ENCODE data around the gene LRRC25. TPM values are rescaled to one million over a fixed set of nuclear protein-coding genes. Genes with fewer than 3 reads are reported as not detected.
A peak's percentile ranks its signal among the peaks of the same experiment; 100 is the strongest.

LRRC25 gene
- total RNA-seq, 4 donors from 2014 or later: 1.1 to 7.1 (median 2.2) TPM

DNA sequence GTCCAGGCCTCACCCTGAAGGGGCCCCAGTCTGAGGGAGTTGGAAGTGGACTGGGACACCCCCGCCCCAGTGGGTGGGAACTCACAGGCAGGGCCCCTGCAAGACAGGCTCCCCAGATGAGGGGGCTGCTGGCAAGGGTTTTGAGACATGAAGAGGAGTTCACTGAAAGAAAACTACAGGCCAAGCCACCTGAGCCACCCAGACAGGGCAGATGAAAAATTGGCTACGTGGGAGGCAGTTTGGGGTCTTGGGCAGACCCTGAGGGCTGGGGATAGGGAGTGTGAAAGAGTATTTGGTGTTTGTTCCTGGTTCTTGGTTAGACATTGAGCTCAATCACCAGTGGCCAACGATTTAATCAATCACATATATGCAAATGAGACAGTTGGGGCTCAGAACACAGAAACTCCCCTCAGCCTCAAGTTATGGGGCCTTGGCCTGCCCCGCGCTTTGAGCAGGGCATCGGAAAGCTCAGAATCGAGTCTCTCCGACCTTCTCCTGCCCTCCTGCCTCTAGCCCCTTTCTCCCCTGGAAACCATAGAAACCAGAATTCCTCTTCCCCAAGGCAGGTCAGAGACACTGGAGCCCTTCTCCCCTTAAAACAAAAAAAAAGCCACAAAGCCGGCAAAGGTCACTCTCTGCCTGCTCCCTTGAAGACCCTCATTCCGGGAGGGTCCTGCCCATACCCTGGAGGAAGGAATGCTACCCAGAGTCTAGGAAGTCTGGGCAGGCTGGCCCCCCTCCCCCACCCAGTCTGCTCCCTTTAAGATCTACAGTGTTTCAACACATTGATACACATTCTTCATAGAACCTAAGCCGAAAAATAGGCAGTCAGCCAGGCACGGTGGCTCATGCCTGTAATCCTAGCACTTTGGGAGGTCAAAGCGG, 41.8 kb upstream of the LRRC25 start:
- Histone ChIP-seq H3K4me1 (peaks cover 14 to 17% of the 10 kb centered on the region in 2 donors), H3K9me3 (no peaks in the 10 kb centered on the region), H3K4me3 (replicated peaks in 1 of 3) (no peak overlapping the region), H3K27ac (peak overlapping the region in 1 of 3 donors; percentile 63), H3K36me3 (peaks cover 10 to 11% of the 10 kb centered on the region in 2 donors), H3K27me3 (no peaks in the 10 kb centered on the region)
- intact Hi-C loops (cut with DNase I): no loop called here
- 67 to 70% methylated on average over 12 to 13 of the region's 13 CpGs for WGBS, 2 donors
- no peak for TF ChIP-seq POLR2A (IDR thresholded peaks at IDR 0.05)
- TF ChIP-seq, protein P1, sequence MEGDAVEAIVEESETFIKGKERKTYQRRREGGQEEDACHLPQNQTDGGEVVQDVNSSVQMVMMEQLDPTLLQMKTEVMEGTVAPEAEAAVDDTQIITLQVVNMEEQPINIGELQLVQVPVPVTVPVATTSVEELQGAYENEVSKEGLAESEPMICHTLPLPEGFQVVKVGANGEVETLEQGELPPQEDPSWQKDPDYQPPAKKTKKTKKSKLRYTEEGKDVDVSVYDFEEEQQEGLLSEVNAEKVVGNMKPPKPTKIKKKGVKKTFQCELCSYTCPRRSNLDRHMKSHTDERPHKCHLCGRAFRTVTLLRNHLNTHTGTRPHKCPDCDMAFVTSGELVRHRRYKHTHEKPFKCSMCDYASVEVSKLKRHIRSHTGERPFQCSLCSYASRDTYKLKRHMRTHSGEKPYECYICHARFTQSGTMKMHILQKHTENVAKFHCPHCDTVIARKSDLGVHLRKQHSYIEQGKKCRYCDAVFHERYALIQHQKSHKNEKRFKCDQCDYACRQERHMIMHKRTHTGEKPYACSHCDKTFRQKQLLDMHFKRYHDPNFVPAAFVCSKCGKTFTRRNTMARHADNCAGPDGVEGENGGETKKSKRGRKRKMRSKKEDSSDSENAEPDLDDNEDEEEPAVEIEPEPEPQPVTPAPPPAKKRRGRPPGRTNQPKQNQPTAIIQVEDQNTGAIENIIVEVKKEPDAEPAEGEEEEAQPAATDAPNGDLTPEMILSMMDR (IDR thresholded peaks at IDR 0.05): no peak
- no peak for DNase-seq

DNA sequence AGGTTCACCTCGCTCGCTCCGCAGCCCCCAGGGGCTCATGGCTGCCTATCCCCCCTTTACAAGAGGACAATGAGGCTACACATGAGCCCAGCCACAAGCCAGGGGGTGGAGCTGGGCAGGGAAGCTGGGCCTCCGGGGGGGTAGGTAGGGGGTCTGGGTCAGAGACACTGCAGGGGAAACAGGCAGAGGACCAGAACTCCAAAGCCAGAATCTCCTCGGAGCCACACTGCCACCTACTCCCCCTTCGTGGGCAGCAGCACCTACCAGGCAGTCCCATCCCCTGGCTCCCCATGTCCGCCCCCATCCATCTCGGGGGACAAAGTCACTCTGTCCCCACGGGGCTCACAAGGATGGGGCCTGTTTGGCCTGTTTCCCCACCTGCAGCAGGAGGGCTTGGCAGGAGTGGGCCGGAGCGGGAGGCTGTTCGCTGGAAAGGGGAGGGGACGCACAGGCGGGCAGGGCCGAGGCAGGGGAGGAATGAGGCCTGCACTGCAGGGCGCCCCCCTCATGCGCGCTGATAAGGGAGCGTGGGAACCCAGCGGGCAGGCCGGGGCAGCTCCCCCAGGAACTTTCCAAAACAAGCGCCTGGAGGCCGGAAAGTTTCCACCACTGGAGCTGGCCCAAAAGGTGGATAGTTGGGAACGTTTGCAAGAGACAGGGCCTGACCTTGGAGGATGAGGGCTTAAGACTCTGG, 41.1 kb upstream of the LRRC25 start:
- Histone ChIP-seq H3K4me1 (peaks cover 17 to 22% of the 10 kb centered on the region in 2 donors), H3K36me3 (peaks cover 3 to 5% of the 10 kb centered on the region in 2 donors), H3K27ac (peak overlapping the region in 2 of 3 donors; percentile 50 to 63), H3K9me3 (no peaks in the 10 kb centered on the region), H3K4me3 (replicated peaks in 1 of 3) (peak overlapping the region in 1 of 3 donors; percentile 54), H3K27me3 (no peaks in the 10 kb centered on the region)
- 29 to 51% methylated on average over 9 to 16 of the region's 24 CpGs for WGBS, 2 donors
- intact Hi-C loops (cut with DNase I): no loop called here
- no peak for DNase-seq
- TF ChIP-seq, protein P1 (IDR thresholded peaks at IDR 0.05): no peak
- TF ChIP-seq POLR2A (IDR thresholded peaks at IDR 0.05): no peak

DNA sequence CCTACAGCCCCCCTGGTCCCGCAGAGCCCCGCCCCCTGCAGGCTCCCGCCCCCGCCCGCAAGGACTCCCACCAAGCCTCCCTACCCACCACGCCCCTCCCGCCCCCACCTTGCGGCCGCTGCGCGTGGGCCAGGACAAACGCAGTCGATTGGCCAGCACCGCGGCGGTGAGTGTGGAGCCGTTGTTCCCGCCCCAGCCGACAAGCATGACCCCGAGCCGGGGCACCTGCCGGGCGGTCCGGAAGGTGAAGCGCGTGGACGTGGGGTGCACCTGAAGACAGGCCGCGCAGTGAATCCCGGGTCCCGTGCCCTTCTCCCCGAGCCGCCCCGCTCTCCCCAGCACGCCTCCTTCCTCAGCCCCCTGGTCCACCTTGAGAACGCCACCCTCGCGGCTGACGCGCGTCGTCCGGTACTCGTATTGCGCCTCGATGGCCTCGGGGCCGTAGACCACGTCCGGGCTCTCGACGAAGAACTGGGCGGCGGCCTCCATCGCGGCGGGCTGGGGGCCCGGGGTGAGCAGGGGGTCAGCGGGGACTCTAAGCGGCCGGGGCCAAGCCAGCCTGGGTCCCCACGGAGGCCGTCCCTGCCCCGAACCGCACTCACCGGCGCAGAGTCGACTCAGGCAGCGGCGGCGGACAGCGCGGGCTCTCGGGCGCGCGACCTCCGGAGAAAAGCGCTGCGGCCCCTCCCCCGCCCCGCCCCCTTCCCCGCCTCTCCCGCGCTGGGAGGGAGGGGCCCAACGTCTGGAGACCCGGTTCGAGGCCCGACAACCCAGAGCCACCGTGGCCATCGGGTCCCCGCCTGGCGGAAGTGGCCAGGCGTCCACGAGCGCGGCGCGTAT, 40.3 kb upstream of the LRRC25 start, which contains the start of gene ISYNA1:
Gene ISYNA1, minus strand, starts transcription at position 643 of the 840 bp plus-strand sequence. Its CDS starts 154 bp downstream, at position 489.
- peak within 1 kb of the TSS in 2 of 3 donors; percentile 12 to 54 for H3K4me3 ChIP-seq (replicated peaks in 1 of 3)
- H3K27me3 ChIP-seq: no peaks in the 10 kb centered on the region
- 1 to 2% methylated on average over 9 to 26 of the region's 99 CpGs for WGBS, 2 donors
- TF ChIP-seq, protein P1 (IDR thresholded peaks at IDR 0.05): peak in 1 of 6 experiments; percentile 4
- no peak for TF ChIP-seq POLR2A (IDR thresholded peaks at IDR 0.05)
- peak; percentile 59 to 72 for DNase-seq
- peak within 1 kb of the TSS; percentile 26 to 63 (median 50) for H3K27ac ChIP-seq
- H3K9me3 ChIP-seq: no peaks in the 10 kb centered on the region
- peaks cover 17 to 28% of the 10 kb centered on the region in 2 donors for H3K4me1 ChIP-seq
- intact Hi-C loops (cut with DNase I): no loop called here
- no peaks in the 10 kb centered on the region for H3K36me3 ChIP-seq

DNA sequence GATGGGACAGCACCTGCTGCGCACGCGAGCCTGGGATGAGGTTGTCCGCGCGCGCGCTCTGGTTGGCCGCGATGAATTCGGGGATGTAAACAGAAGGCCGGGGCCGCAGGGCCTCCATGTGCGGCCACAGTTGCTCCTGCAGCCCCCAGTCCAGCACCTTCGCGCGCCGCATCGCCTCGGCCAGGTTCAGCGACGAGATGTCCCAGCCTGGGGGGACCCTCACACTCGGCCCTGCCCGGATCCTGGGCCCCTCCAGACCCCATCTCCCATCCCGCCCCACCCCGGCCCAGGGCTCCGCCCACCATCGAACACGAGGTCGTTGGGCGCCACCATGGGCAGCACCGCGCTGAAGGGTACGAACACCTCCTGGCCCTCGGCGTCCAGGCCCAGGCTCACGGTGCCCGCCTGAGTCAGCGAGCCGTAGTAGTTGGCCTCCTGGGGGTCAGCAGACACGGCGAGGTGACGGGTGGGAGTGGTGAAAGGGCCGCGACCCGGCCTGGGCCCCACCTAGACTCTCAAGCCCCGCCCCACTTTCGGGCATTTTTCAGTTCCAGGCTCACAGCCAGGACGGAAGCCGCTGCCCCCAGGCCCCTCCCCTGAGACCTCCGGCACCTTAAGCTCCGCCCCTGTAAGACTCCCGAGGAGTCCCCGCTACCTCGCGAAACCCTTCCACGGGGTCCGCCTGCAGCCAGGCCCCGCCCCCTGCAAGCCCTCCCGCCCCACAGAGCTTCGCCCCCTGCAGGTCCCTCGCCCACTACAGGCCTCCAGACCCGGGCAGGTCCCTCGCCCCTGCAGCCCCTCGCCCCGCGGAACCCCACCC, 39.5 kb upstream of the LRRC25 start:
- Histone ChIP-seq H3K9me3 (no peaks in the 10 kb centered on the region), H3K27me3 (no peaks in the 10 kb centered on the region), H3K36me3 (no peaks in the 10 kb centered on the region), H3K4me1 (peaks cover 17 to 28% of the 10 kb centered on the region in 2 donors), H3K4me3 (replicated peaks in 1 of 3) (peak overlapping the region in 1 of 3 donors; percentile 54), H3K27ac (peak overlapping the region in 1 of 3 donors; percentile 63)
- intact Hi-C loops (cut with DNase I): no loop called here
- peak; percentile 82 to 86 for DNase-seq
- TF ChIP-seq, protein P1 (IDR thresholded peaks at IDR 0.05): peak in 1 of 6 experiments; percentile 11
- TF ChIP-seq POLR2A (IDR thresholded peaks at IDR 0.05): no peak
- 31 to 37% methylated on average over 25 to 30 of the region's 67 CpGs for WGBS, 2 donors
